Ovary (tissue), 3 donors: ENCODE measurements around the gene PTPN2.

Source experiments
- EP300 ChIP-seq: sonication (generic); formaldehyde crosslinking; IDR thresholded peaks from one replicate; pipeline ENCODE4 v1.6.1; 2017; ENCODE audit warnings: antibody characterized with exemption
- POLR2A ChIP-seq: fragments of 450-650 bp; IDR thresholded peaks from one replicate; pipeline ENCODE4 v1.6.1; 2017; ENCODE audit warnings: antibody characterized with exemption, mild to moderate bottlenecking, moderate library complexity
- TF ChIP-seq, protein P1 (sequence below), 3 donors: fragments of 450-650 bp in 2 of 3; fragments of 200-600 bp in 1 of 3; IDR thresholded peaks; one replicate each; pipeline versions ENCODE4 v1.5.1 to v1.8.0; 2016 to 2022; ENCODE audit warnings: antibody characterized with exemption in 3 of 3, mild to moderate bottlenecking in 1 of 3
- donor health status: DM: no; HTN: no; CAD: no.

DNA sequence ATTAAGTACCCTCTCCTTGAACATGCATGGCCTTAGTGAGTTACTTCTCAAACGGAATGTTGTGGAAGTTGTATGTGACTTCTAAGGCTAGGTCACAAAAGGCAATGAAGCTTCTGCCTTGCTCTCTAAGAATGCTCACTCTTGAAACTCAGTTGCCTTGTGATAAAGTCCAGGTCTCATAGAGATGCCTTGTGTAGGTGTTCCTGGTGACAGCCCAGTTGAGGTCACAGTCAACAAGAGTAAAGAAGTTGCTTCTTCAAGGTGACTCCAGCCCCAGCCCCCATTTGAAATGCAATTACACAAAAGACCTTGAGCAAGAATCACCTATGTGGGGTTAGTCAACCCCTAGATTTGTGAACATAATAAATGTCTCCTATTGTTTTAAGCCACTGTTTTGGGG is 35.6 kb downstream of the PTPN2 start:
- TF ChIP-seq, protein P1, sequence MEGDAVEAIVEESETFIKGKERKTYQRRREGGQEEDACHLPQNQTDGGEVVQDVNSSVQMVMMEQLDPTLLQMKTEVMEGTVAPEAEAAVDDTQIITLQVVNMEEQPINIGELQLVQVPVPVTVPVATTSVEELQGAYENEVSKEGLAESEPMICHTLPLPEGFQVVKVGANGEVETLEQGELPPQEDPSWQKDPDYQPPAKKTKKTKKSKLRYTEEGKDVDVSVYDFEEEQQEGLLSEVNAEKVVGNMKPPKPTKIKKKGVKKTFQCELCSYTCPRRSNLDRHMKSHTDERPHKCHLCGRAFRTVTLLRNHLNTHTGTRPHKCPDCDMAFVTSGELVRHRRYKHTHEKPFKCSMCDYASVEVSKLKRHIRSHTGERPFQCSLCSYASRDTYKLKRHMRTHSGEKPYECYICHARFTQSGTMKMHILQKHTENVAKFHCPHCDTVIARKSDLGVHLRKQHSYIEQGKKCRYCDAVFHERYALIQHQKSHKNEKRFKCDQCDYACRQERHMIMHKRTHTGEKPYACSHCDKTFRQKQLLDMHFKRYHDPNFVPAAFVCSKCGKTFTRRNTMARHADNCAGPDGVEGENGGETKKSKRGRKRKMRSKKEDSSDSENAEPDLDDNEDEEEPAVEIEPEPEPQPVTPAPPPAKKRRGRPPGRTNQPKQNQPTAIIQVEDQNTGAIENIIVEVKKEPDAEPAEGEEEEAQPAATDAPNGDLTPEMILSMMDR (IDR thresholded peaks at IDR 0.05), result no peak
- TF ChIP-seq POLR2A (no peak), EP300 (no peak)
